ENCODE measurements around the gene RALGAPA2. TPM values are rescaled to one million over a fixed set of nuclear protein-coding genes. Genes with fewer than 3 reads are reported as not detected.

RALGAPA2 gene
- total RNA-seq, 1 experiment from 2014 or later = 10.8 TPM

DNA sequence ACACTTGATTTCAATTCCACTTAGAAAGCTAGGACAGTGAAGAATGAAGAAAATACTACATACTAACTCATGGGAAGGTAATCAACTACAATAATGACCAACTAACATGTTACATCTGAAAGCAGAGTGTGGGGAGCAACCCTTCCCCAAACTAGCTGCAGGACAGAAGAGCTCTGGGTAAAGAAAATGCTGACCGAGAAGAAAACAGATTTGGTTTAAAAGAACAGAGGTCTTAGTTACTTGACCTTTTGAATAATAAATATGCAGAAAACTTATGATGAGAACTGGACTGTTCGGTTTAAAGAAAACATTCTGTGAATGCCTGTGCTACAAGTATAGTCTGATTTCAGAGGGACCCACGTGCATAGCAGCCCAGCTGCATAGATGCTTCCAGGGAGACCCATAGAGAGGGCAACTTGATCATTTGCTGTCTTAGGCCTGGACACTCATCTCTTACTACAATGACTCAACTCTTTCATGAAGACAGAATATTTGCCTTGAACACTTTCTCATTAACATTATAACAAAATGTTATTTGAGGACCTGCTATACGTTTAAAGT is 53.5 kb downstream of the RALGAPA2 start:
- H3K4me2 ChIP-seq (ENCODE audit: low read length) = no peak overlapping the region
- H3K9ac ChIP-seq (ENCODE audit: low read length) = no peak overlapping the region
- no peaks in the 10 kb centered on the region for H3K4me1 ChIP-seq (ENCODE audit: control insufficient read depth in 1 of 2, insufficient read depth in 2 of 2, low read length in 2 of 2)
- POLR2A ChIA-PET = no interaction called here
- TF ChIP-seq POLR2AphosphoS5 (IDR thresholded peaks at IDR 0.05; ENCODE audit: low read depth, low read length) (no peak), ZFX (IDR thresholded peaks at IDR 0.05) (no peak), ZBTB33 (IDR thresholded peaks at IDR 0.05; ENCODE audit: extremely low read depth, insufficient replicate concordance, low read length) (no peak), TCF7L2 (IDR thresholded peaks at IDR 0.05; ENCODE audit: borderline replicate concordance, extremely low read depth, insufficient read depth, insufficient read length) (no peak), ELF1 (IDR thresholded peaks at IDR 0.05; ENCODE audit: borderline replicate concordance, low read depth) (no peak), FOSL1 (IDR thresholded peaks at IDR 0.05; ENCODE audit: low read depth) (no peak), SRF (IDR thresholded peaks at IDR 0.05; ENCODE audit: low read depth) (no peak), SIN3A (IDR thresholded peaks at IDR 0.05; ENCODE audit: low read depth) (no peak), ZNF274 (IDR thresholded peaks at IDR 0.05; ENCODE audit: low read depth, low read length) (no peak), CTCF (IDR thresholded peaks at IDR 0.05 in 2 of 3, conservative IDR thresholded peaks at IDR 0.05 in 1 of 3; ENCODE audit: borderline replicate concordance in 1 of 3, insufficient read depth in 1 of 3, low read depth in 2 of 3, low read length in 2 of 3) (no peak), EZH2phosphoT487 (IDR thresholded peaks at IDR 0.05; ENCODE audit: borderline replicate concordance) (no peak), CBX3 (IDR thresholded peaks at IDR 0.05; ENCODE audit: low read depth) (no peak), YY1 (IDR thresholded peaks at IDR 0.05; ENCODE audit: extremely low read depth, insufficient replicate concordance, low read depth, low read length) (no peak)
- TF ChIP-seq, protein P1, sequence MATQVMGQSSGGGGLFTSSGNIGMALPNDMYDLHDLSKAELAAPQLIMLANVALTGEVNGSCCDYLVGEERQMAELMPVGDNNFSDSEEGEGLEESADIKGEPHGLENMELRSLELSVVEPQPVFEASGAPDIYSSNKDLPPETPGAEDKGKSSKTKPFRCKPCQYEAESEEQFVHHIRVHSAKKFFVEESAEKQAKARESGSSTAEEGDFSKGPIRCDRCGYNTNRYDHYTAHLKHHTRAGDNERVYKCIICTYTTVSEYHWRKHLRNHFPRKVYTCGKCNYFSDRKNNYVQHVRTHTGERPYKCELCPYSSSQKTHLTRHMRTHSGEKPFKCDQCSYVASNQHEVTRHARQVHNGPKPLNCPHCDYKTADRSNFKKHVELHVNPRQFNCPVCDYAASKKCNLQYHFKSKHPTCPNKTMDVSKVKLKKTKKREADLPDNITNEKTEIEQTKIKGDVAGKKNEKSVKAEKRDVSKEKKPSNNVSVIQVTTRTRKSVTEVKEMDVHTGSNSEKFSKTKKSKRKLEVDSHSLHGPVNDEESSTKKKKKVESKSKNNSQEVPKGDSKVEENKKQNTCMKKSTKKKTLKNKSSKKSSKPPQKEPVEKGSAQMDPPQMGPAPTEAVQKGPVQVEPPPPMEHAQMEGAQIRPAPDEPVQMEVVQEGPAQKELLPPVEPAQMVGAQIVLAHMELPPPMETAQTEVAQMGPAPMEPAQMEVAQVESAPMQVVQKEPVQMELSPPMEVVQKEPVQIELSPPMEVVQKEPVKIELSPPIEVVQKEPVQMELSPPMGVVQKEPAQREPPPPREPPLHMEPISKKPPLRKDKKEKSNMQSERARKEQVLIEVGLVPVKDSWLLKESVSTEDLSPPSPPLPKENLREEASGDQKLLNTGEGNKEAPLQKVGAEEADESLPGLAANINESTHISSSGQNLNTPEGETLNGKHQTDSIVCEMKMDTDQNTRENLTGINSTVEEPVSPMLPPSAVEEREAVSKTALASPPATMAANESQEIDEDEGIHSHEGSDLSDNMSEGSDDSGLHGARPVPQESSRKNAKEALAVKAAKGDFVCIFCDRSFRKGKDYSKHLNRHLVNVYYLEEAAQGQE (IDR thresholded peaks at IDR 0.05; ENCODE audit: low read depth) = no peak
- TF ChIP-seq, protein P2, sequence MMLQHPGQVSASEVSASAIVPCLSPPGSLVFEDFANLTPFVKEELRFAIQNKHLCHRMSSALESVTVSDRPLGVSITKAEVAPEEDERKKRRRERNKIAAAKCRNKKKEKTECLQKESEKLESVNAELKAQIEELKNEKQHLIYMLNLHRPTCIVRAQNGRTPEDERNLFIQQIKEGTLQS (IDR thresholded peaks at IDR 0.05) = no peak
- no peak overlapping the region for H3K27ac ChIP-seq (ENCODE audit: low read depth, low read length)
- H3K9me3 ChIP-seq (ENCODE audit: control insufficient read depth in 1 of 2, insufficient read depth in 1 of 2, low read depth in 1 of 2, low read length in 2 of 2) = no peaks in the 10 kb centered on the region
- BruUV-seq (replicated peaks) = no TSS peak
- intact Hi-C loops (cut with micrococcal nuclease) = no loop called here
- no peaks in the 10 kb centered on the region for H3K9me2 ChIP-seq (ENCODE audit: insufficient read depth)
- no peaks in the 10 kb centered on the region for H4K20me1 ChIP-seq (ENCODE audit: insufficient read depth)
- no peaks in the 10 kb centered on the region for H3K36me3 ChIP-seq (ENCODE audit: control insufficient read depth in 1 of 2, insufficient read depth in 2 of 2, low read length in 2 of 2)
- DNase-seq (ENCODE audit: low read depth, low spot score) (no peak), ATAC-seq (no peak)
- RAD21 ChIA-PET (ENCODE audit: low non-redundant PET in 1 of 2, low total read pairs in 2 of 2, uncharacterized antibody in 2 of 2, unreplicated experiment in 2 of 2) = no interaction called here
- no peak overlapping the region for H2AFZ ChIP-seq (ENCODE audit: low read depth, low read length, poor library complexity, severe bottlenecking)
- H3K27me3 ChIP-seq (ENCODE audit: insufficient read depth, low read length) = no peaks in the 10 kb centered on the region
- CTCF ChIA-PET = no interaction called here
- no peak overlapping the region for H3K4me3 ChIP-seq (replicated peaks in 1 of 2; ENCODE audit: low read depth in 1 of 2, low read length in 2 of 2)
- no peaks in the 10 kb centered on the region for H3K79me2 ChIP-seq (ENCODE audit: insufficient read depth, low read length)

Data from HCT116 (cell line).